GM12874 (cell line): ENCODE results near the gene DVL3.

Source experiments
- CTCF ChIP-seq: IDR thresholded peaks from 2 replicates; pipeline ENCODE4 v1.5.1; 2011; ENCODE audit warnings: low read depth, mild to moderate bottlenecking, control low read depth, low read length, moderate library complexity; ENCODE audit not compliant: insufficient read depth

Gene DVL3

GRCh38 chr3:184168363-184169120 lies 13.4 kb downstream of the DVL3 start:
- no peak for TF ChIP-seq CTCF

- TF ChIP-seq CTCF, result no peak
These were observed 15.0 kb downstream of the DVL3 start for GRCh38 chr3:184169896-184170875.

- no peak for TF ChIP-seq CTCF
These were observed 16.4 kb downstream of the DVL3 start for GRCh38 chr3:184171562-184171961.

- TF ChIP-seq CTCF, result no peak
These were observed 17.6 kb downstream of the DVL3 start for GRCh38 chr3:184172681-184173373.

GRCh38 chr3:184173374-184173722 lies 18.2 kb downstream of the DVL3 start:
- TF ChIP-seq CTCF, result no peak

- no peak for TF ChIP-seq CTCF
These were observed 19.1 kb downstream of the DVL3 start for GRCh38 chr3:184174284-184174645.

GRCh38 chr3:184174646-184175492 lies 19.7 kb downstream of the DVL3 start, which contains the start of gene AP2M1:
Gene AP2M1, plus strand, starts transcription at chr3:184174855. Its CDS starts 2,139 bp downstream, at chr3:184176994.
- peak; percentile 13; the same call in 1 of the 2 replicates for TF ChIP-seq CTCF
